ENCODE results near the gene RPL9.
"Not testable (repeated sequence)": the region's sequence is repeated elsewhere in the genome, so short reads cannot be mapped to it uniquely, and the experiment has no call there.

The RPL9 gene

DNA sequence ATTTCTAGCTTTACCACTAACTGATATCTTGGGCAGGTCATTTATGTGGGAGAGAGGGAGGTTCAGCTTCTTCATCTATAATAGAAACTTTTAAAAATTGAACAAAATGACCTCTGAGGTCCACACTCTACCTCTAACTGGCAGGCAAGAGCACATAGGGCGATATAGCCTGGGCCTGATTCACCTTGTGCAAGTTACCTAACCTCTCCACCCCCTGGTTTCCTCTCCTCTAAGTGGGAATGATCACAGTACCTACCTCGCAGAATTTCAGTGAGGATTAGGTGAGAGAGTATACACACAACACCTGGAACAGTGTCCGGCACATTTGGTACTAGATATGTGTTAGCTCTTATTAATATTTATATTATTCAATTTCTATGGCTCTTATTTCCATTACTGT, 36.5 kb downstream of the RPL9 start:
- DNase-seq, result no peak

- no peak for DNase-seq
Observed at GRCh38 chr4:39415678-39416283, 42.9 kb downstream of the RPL9 start.

DNA sequence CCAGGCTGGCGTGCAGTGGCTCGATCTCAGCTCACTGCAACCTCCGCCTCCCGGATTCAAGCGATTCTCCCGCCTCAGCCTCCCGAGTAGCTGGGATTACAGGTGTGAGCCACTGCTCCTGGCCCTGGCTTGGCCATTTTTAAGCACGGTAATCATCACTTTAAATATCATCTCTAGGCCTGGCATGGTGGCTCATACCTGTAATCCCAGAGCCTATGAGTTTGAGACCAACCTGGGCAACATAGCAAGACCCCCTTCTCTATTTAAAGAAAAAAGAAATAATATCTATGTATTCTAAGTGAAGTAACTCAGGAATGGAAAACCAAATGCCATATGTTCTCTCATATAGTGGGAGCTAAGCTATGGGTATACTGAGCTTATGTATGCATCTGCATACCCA, 47.2 kb downstream of the RPL9 start:
- DNase-seq, result not testable (repeated sequence)

DNA sequence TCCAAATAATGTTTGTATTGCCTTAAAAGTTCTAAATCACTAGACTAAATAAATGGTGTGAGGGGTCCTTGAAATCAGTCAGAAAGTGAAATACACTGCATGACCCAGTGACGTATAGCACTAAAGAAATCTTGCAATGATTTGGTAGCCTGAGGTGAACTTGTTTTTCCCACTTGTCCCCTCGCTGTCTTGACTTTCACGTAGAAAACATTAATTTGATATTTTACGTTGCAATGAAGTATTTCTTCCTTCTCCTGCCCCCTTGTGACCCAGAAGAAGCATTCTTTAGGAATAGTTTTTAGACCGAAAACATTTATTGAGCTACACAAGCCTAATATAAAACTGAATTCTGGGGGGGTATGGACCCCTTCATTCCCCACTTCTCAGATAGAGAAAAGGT, 48.3 kb downstream of the RPL9 start:
- no peak for DNase-seq

DNA sequence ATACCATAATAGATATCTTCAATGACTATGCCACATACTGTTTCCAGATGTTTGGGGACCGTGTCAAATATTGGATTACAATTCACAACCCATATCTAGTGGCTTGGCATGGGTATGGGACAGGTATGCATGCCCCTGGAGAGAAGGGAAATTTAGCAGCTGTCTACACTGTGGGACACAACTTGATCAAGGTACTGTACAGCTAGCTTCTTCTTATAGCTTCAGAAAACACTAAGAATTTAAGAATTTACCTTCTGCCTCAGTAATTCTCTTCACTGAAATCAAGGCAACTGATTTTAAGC, 51.2 kb downstream of the RPL9 start:
- DNase-seq, result no peak

- no peak for DNase-seq
Observed at GRCh38 chr4:39406763-39407583, 51.7 kb downstream of the RPL9 start, which contains the start of gene KLB. KLB (plus strand) TSS chr4:39406930; CDS start chr4:39406950, 20 bp downstream.
